Measurements from ENCODE around the gene LNX1.
"Not testable (repeated sequence)": the region's sequence is repeated elsewhere in the genome, so short reads cannot be mapped to it uniquely, and the experiment has no call there.

The LNX1 gene

GRCh38 chr4:53455766-53456165 is 135.5 kb downstream of the LNX1 start:
- no peak for DNase-seq

- DNase-seq = no peak
Observed at GRCh38 chr4:53453385-53453784, 137.9 kb downstream of the LNX1 start.

GRCh38 chr4:53450773-53451172 is 140.5 kb downstream of the LNX1 start:
- DNase-seq = no peak

- DNase-seq = no peak
Observed at GRCh38 chr4:53444954-53445353, 146.3 kb downstream of the LNX1 start.

- no peak for DNase-seq
Observed at GRCh38 chr4:53441564-53441963, 149.7 kb downstream of the LNX1 start.

- no peak for DNase-seq
Observed at GRCh38 chr4:53436251-53436650, 155.0 kb downstream of the LNX1 start.

GRCh38 chr4:53432528-53433424 is 158.5 kb downstream of the LNX1 start:
- DNase-seq = no peak

- DNase-seq = no peak
Observed at GRCh38 chr4:53431052-53431451, 160.2 kb downstream of the LNX1 start.

GRCh38 chr4:53427366-53427765 is 163.9 kb downstream of the LNX1 start:
- DNase-seq = no peak

- DNase-seq = no peak
Observed at GRCh38 chr4:53424280-53424679, 167.0 kb downstream of the LNX1 start.

GRCh38 chr4:53422367-53422766 is 168.9 kb downstream of the LNX1 start:
- DNase-seq = no peak

GRCh38 chr4:53421791-53422190 is 169.5 kb downstream of the LNX1 start:
- DNase-seq = no peak

GRCh38 chr4:53419208-53419607 is 172.1 kb downstream of the LNX1 start:
- DNase-seq = no peak

GRCh38 chr4:53409479-53409878 is 181.8 kb downstream of the LNX1 start:
- not testable (repeated sequence) for DNase-seq
